Measurements from ENCODE around the gene SLC23A2.

Gene SLC23A2

DNA sequence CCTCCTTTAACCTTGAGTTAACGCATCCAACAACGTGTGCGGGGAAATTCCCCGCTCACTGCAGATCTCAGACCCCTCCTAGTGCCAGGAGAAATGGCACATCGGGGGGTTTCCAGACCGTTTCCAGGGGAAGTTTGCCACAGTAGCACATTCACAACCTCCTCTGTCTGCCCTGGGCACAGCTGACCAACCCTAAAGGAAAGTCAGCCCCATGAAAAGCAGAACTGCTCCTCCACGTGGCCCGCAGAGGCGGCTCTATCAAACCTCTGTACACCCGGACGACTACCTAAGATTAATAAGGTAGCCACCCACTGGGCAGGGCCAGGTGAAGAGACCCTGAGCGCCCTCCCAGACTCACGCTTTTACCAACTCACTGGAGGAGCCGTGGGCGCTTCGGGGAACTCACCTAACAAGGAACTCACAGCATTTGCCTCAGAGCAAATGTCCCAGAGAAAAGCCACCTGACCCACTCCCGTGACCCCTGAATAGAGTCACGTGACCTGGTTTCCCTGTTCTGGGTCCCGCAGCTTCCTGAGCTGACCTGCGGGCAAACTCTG lies 186.5 kb downstream of the SLC23A2 start:
- no peak for DNase-seq (ENCODE audit: low read depth, low spot score)

DNA sequence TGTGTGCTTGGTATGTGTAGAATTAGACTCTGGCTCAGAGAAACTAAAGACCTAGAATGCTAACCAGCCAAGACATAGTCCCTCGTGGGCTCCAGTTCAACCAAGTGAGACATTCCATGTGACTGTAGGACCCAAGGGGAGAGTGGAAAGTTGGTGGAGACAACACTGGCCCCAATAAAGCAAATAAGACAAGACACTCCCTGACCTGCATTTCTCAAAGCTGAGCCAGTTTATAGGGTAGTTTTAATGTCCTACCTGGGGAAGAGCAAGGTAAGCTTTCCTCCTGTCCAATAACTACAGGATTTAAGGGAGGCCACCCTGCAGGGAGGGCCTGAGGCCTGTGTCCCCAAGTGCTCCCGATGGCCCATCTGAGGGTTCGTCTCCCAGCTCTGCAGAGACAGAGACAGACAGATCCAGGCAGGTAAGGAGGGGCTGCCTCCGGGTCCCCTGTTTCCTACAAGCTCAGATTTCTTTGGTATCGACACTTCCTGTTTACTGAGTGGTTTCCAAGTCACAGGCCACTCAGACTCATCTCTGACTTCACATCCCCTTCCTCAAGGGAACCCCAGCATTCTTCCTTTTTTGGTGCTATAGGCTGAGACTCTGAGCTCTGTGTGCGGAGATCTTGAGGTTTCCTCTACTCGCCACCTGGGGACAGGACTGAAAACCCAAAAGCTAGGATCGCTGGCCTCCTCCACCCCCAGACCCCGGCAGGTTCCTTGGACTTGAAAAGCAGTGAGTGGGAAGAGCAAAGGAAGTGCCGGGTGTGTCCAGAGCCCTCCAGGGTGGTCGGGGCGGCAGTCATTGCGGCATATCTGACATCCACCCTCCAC lies 187.2 kb downstream of the SLC23A2 start:
- no peak for DNase-seq (ENCODE audit: low read depth, low spot score)

DNA sequence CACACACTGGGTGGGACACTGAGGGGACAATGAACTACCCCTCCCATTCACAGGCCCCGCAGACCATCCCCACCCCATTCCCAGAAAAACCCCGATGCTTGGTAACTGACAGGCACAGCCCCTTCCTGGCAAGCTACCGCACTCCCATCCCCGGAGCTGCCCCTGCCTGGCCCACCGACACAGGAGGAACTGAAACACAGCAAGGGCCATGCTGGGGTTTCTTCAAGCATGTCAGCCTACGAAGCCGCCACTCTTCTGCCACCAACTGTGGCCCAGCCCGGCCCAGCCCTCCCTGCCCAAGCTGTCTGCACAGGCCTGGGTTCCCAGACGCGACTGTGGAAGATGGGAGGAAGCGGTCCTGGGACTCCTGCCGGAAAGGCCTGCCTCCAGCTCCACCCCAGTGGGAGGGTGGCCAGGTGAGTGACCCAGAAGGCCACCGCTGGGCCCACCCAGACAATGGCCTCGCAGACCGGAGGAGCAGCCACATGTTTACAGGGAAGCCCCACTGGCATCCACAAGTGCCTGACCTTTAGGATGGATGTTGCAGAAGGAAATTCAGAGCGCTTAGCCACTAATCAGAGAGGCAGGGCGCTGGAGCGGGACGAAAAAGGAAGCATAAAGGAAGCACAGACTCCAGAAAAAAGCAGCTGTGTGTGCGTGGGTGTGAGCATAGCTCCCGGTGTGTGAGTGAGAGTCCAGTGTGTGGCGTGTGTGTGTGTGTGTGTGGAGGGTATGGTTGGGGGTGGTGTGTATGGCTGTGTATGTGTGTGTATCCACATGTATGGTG lies 188.0 kb downstream of the SLC23A2 start:
- no peak for DNase-seq (ENCODE audit: low read depth, low spot score)

DNA sequence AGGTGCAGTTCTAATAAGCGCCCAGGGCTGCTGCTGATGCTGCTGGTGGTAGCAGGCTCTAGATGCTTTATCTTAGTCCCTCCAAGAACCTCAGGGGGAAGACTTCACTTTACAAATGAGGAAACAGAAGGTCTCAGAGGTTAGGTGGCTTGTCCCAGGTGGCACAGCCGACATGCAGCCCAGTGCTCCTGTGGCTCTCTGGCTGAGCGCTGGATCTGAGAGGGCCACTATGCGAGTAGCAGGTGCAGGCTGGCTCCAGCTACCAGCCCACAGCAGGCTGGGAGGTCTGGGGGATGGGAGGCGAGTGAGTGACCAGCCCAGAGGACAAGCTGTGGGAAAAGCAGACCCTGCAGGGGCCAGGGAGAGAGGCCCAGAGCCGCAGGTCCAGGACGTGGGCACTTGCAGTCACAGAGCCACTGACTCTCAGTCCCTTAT lies 188.7 kb downstream of the SLC23A2 start:
- DNase-seq (ENCODE audit: low read depth, low spot score): no peak

DNA sequence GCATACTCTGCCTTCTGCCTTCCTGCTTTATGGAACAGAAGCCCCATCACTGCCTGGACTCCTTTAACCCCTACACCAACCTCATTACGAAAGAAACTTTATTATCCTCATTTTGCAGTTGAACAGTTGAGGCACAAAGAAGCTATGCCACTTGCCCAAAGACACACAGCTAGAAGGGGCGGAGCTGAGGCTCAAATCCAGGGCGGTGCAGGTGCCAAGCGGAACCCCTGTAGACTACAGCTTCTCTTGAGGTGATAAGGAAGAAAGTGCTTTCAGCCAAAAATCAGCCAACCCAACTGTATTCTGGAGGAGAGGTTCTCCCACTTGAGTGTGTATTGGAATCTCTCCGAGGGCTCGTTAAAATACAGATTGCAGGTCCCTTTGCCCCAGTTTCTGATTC lies 189.1 kb downstream of the SLC23A2 start:
- DNase-seq (ENCODE audit: low read depth, low spot score): no peak

DNA sequence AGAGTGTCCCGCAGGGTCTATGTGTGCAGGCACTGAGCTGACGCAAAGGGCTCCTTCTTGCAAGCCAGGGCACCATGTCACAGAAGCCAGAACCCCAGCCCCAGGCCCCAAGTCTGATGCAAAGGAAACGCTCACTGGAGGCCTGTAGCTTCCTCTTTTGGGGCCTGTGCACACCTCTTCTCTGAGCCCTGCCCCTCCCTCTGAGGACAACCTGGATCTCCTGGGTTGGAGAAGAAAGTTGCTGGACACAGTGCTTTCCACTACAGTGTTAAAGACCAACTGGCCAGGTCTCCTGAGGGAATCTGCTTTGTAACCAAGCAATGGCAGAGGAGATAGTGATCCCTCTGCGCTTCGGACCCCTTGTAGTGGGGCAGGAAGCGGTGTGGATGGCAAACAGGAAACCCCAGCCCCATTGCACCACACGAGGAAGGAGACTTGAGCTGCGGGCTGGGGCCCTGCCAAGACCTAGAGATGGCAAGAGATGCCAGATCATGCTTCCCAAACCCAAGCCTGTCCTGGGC lies 189.6 kb downstream of the SLC23A2 start:
- no peak for DNase-seq (ENCODE audit: low read depth, low spot score)

DNA sequence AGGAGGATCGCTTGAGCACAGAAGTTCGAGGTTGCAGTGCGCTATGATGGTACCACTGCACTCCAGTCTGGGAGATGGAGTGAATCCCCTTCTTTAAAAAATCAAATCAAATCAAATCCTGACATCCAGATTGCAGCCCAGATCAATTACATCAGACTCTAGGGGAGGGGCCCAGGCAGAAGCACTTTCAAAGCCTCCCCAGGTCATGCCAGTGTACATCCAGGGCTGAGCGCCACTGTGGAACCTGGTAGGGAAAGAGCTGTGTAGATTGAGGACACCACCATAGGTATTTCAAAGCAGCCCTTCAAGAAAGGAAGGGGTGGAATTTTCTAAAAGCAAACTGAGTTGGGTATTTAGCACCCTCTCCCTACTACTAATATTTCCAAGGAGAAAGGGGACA lies 190.1 kb downstream of the SLC23A2 start:
- DNase-seq (ENCODE audit: low read depth, low spot score): no peak

DNA sequence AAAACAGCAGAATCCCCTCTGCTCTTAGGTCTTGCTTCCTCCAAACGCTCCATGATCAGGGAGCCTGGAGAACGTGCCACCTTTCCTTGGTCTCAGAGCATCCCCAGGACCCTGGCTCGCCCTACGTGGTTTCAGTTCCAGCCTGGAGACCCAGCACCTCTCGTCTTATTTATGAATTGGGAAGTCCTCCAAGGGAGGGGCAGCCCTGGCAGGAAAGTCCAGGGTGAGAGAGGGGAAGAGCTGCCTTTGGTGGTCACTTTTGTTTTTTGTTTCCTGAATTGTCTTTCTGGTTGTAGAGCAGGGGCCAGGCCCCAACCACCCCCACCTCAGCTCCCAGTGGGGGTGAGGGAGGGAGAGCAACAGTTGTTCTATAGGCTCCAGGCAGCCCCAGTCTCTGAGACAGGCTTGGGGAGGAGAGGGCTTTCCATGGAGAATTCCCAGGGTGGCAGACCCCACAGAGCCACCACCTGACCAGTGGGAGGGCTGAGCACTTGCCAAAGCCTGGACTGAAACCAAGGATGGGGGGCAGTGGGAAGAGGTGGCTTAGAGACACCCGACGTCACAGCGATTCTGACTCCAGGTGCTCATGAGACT lies 190.8 kb downstream of the SLC23A2 start:
- no peak for DNase-seq (ENCODE audit: low read depth, low spot score)

DNA sequence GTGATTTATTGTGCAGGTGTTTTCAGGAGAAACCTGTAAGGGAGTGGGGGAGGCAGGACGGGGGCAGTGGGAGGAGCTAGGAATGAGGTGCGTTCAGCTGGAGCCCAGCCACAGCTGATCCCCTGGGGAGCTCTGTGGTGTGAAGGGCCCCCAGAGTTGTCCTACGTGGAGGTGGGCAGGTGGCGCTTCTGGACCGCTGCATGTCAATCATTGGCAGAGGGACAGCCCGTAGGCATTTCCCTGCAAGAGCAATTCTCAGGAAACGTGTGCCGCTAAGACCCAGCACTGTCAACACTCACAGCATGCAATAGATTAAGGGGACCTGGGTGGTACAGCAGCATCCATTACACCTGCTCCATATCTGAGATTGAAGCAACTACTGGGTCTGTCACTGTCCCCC lies 191.6 kb downstream of the SLC23A2 start:
- no peak for DNase-seq (ENCODE audit: low read depth, low spot score)

DNA sequence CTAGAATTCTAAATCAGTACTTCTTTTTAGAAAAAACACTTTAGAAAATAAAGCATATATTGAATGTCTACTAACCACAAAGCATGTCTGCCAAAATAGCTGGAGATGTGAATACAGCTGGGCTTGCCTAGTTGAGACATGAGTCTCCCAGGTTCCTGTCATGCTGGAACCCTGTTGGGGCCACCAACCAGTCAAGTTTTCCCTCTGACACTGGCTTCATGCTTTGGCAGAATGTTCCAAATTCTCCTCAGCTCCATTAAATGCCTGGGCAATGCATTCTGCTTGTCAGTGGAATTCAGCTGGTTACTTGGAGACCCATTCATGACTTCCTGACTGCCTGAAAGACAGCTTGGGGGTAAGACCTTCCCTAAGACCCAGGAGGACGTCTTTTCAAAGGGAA lies 192.4 kb downstream of the SLC23A2 start:
- no peak for DNase-seq (ENCODE audit: low read depth, low spot score)

DNA sequence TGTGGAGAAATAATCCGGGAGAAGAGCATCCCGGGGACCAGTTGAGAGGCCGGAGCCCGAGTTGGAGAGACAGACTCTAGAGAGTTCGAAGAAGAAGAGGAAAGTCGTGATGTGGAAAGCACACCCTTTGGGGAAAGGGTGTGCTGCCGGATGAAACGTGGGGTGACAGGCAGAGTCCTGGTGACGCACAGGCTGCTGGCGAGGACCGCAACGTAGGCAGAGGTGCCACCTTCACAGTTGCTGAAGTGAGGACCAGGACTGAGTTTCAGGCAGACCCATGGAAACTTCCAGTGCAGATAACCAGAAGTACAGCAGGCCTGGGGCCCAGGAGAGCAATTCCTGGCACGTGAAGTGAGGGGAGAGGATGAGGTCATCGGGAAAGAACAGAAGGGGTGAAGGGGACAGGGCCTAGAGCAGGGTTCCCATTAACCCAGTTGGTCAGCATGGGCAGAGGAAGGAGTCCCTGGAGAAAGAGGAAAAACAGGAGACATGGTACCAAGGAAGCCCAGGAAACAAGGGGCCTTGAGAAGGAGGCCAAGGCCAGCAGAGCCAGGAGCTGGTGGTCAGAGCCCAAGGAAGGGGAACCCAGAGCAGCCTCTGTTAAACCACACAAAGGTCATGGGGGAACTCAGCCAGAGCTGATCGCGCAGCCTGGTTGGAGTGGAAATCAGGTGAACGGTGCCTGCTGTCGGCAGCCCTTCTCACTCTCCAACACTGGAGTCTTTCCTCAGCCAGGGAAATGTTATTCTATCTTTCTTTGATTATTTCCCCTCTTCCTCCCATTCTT lies 195.5 kb downstream of the SLC23A2 start:
- no peak for DNase-seq (ENCODE audit: low read depth, low spot score)

DNA sequence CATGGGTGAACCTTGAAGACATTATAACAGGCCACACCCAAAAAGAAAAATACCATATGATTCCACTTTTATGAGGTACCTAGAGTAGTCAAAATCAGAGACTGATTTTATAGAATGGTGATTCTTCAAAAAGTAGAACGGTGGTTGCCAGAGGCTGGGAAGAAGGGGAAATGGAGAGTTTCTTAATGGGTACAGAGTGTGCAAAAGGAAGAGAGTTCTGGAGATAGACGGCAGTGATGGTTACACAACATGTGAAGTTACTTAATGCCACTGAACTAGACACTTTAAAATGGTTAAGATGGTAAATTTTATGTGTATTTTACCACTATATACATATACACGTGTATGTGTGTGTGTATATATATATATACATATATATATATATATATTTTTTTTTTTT lies 198.8 kb downstream of the SLC23A2 start:
- DNase-seq (ENCODE audit: low read depth, low spot score): no peak
